ENCODE results near the gene SAMD8. TPM values are rescaled to one million over a fixed set of nuclear protein-coding genes. Genes with fewer than 3 reads are reported as not detected.

Gene SAMD8
- total and polyA plus RNA-seq, 2 of the 8 experiments (the other 6 are each of a cell fraction or from before 2014, with no cell fraction given): 11.7 to 20.9 TPM

- TF ChIP-seq, protein P1, sequence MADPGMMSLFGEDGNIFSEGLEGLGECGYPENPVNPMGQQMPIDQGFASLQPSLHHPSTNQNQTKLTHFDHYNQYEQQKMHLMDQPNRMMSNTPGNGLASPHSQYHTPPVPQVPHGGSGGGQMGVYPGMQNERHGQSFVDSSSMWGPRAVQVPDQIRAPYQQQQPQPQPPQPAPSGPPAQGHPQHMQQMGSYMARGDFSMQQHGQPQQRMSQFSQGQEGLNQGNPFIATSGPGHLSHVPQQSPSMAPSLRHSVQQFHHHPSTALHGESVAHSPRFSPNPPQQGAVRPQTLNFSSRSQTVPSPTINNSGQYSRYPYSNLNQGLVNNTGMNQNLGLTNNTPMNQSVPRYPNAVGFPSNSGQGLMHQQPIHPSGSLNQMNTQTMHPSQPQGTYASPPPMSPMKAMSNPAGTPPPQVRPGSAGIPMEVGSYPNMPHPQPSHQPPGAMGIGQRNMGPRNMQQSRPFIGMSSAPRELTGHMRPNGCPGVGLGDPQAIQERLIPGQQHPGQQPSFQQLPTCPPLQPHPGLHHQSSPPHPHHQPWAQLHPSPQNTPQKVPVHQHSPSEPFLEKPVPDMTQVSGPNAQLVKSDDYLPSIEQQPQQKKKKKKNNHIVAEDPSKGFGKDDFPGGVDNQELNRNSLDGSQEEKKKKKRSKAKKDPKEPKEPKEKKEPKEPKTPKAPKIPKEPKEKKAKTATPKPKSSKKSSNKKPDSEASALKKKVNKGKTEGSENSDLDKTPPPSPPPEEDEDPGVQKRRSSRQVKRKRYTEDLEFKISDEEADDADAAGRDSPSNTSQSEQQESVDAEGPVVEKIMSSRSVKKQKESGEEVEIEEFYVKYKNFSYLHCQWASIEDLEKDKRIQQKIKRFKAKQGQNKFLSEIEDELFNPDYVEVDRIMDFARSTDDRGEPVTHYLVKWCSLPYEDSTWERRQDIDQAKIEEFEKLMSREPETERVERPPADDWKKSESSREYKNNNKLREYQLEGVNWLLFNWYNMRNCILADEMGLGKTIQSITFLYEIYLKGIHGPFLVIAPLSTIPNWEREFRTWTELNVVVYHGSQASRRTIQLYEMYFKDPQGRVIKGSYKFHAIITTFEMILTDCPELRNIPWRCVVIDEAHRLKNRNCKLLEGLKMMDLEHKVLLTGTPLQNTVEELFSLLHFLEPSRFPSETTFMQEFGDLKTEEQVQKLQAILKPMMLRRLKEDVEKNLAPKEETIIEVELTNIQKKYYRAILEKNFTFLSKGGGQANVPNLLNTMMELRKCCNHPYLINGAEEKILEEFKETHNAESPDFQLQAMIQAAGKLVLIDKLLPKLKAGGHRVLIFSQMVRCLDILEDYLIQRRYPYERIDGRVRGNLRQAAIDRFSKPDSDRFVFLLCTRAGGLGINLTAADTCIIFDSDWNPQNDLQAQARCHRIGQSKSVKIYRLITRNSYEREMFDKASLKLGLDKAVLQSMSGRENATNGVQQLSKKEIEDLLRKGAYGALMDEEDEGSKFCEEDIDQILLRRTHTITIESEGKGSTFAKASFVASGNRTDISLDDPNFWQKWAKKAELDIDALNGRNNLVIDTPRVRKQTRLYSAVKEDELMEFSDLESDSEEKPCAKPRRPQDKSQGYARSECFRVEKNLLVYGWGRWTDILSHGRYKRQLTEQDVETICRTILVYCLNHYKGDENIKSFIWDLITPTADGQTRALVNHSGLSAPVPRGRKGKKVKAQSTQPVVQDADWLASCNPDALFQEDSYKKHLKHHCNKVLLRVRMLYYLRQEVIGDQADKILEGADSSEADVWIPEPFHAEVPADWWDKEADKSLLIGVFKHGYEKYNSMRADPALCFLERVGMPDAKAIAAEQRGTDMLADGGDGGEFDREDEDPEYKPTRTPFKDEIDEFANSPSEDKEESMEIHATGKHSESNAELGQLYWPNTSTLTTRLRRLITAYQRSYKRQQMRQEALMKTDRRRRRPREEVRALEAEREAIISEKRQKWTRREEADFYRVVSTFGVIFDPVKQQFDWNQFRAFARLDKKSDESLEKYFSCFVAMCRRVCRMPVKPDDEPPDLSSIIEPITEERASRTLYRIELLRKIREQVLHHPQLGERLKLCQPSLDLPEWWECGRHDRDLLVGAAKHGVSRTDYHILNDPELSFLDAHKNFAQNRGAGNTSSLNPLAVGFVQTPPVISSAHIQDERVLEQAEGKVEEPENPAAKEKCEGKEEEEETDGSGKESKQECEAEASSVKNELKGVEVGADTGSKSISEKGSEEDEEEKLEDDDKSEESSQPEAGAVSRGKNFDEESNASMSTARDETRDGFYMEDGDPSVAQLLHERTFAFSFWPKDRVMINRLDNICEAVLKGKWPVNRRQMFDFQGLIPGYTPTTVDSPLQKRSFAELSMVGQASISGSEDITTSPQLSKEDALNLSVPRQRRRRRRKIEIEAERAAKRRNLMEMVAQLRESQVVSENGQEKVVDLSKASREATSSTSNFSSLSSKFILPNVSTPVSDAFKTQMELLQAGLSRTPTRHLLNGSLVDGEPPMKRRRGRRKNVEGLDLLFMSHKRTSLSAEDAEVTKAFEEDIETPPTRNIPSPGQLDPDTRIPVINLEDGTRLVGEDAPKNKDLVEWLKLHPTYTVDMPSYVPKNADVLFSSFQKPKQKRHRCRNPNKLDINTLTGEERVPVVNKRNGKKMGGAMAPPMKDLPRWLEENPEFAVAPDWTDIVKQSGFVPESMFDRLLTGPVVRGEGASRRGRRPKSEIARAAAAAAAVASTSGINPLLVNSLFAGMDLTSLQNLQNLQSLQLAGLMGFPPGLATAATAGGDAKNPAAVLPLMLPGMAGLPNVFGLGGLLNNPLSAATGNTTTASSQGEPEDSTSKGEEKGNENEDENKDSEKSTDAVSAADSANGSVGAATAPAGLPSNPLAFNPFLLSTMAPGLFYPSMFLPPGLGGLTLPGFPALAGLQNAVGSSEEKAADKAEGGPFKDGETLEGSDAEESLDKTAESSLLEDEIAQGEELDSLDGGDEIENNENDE (IDR thresholded peaks at IDR 0.05; ENCODE audit: insufficient replicate concordance, low read length): no peak
- no peak for TF ChIP-seq FOSL1 (IDR thresholded peaks at IDR 0.05; ENCODE audit: insufficient read depth, low read depth, low read length)
These were observed 18.1 kb downstream of the SAMD8 start (continued) for GRCh38 chr10:75129537-75129936.

Measured in H1 (cell line).